NCI-H82 treated with DMSO at 0.1 percent for 48 hours (cell line): ENCODE measurements around the gene GNL2.
A peak's percentile ranks its signal among the peaks of the same experiment; 100 is the strongest.
"Not testable (repeated sequence)": the region's sequence is repeated elsewhere in the genome, so short reads cannot be mapped to it uniquely, and the experiment has no call there.

Source experiments
- DNase-seq: peaks from one replicate; lab custom pipeline; 2025; ENCODE audit not compliant: unreplicated experiment; lab: John Stamatoyannopoulos, UW

GNL2 gene

GRCh38 chr1:37560401-37561132 lies 35.2 kb downstream of the GNL2 start:
- DNase-seq = no peak

GRCh38 chr1:37559957-37560379 lies 35.8 kb downstream of the GNL2 start:
- DNase-seq = not testable (repeated sequence)

GRCh38 chr1:37559080-37559479 lies 36.7 kb downstream of the GNL2 start:
- DNase-seq = no peak

GRCh38 chr1:37558411-37558810 lies 37.3 kb downstream of the GNL2 start:
- DNase-seq = no peak

GRCh38 chr1:37557402-37557801 lies 38.3 kb downstream of the GNL2 start:
- DNase-seq = no peak

GRCh38 chr1:37556712-37557196 lies 39.0 kb downstream of the GNL2 start, which contains the start of gene DNALI1:
TSS of gene DNALI1 (plus strand) at chr1:37556940. CDS start at chr1:37556995, 55 bp downstream.
- DNase-seq = peak; percentile 6

GRCh38 chr1:37553927-37554808 lies 41.6 kb downstream of the GNL2 start, which contains the start of gene SNIP1:
TSS of gene SNIP1 (minus strand) at chr1:37554293. CDS start at chr1:37554229, 64 bp downstream.
- DNase-seq = peak; percentile 89

GRCh38 chr1:37553598-37553926 lies 42.2 kb downstream of the GNL2 start:
- DNase-seq = peak; percentile 13

- no peak for DNase-seq
Measured at GRCh38 chr1:37549341-37549740, 46.4 kb downstream of the GNL2 start.

- DNase-seq = no peak
Measured at GRCh38 chr1:37545019-37545418, 50.7 kb downstream of the GNL2 start.

GRCh38 chr1:37544530-37544929 lies 51.2 kb downstream of the GNL2 start:
- no peak for DNase-seq

- DNase-seq = no peak
Measured at GRCh38 chr1:37540036-37540785, 55.5 kb downstream of the GNL2 start.

- DNase-seq = not testable (repeated sequence)
Measured at GRCh38 chr1:37539154-37539553, 56.6 kb downstream of the GNL2 start.

GRCh38 chr1:37537378-37537777 lies 58.4 kb downstream of the GNL2 start:
- no peak for DNase-seq

GRCh38 chr1:37533317-37534093 lies 62.2 kb downstream of the GNL2 start:
- DNase-seq = no peak

GRCh38 chr1:37532418-37533156 lies 63.1 kb downstream of the GNL2 start:
- DNase-seq = not testable (repeated sequence)

GRCh38 chr1:37529888-37530287 lies 65.8 kb downstream of the GNL2 start:
- DNase-seq = not testable (repeated sequence)

GRCh38 chr1:37519613-37520012 lies 76.1 kb downstream of the GNL2 start:
- DNase-seq = no peak

GRCh38 chr1:37518929-37519328 lies 76.8 kb downstream of the GNL2 start:
- DNase-seq = not testable (repeated sequence)

GRCh38 chr1:37518241-37518640 lies 77.5 kb downstream of the GNL2 start:
- not testable (repeated sequence) for DNase-seq
